Prostate gland (tissue), 2 donors: ENCODE results near the gene GPSM3. TPM values are rescaled to one million over a fixed set of nuclear protein-coding genes. Genes with fewer than 3 reads are reported as not detected.

Experiments used
- DNase-seq: peaks from one replicate; pipeline ENCODE4 v3.0.0-alpha.2; 2019; ENCODE audit warnings: low spot score
- H3K27ac ChIP-seq, 2 donors: fragments of 200-600 bp; sonication (generic); 2 replicates each; pipeline ENCODE4 v1.5.1; 2017 to 2019
- H3K27me3 ChIP-seq: fragments of 200-600 bp; sonication (generic); replicated peaks from 2 replicates; pipeline ENCODE4 v1.5.1; 2019; ENCODE audit not compliant: insufficient read depth
- H3K36me3 ChIP-seq, 2 donors: fragments of 200-600 bp; sonication (generic); 1 replicate in 1 of 2; 2 replicates in 1 of 2; pipeline versions ENCODE4 v1.5.1 to v1.8.1; 2017 to 2019
- H3K4me1 ChIP-seq: fragments of 200-600 bp; sonication (generic); replicated peaks from 2 replicates; pipeline ENCODE4 v1.5.1; 2019
- H3K4me3 ChIP-seq, 2 donors: fragments of 200-600 bp; sonication (generic); 2 replicates each; pipeline ENCODE4 v1.5.1; 2017 to 2019
- H3K9me3 ChIP-seq: fragments of 200-600 bp; sonication (generic); 2 replicates; pipeline ENCODE4 v1.5.1; 2017
- CTCF ChIP-seq, 4 experiments: fragments of 200-600 bp in 2 of 4; fragments of 450-650 bp in 2 of 4; sonication (generic) in 2 of 4; IDR thresholded peaks; 1 replicate in 3 of 4; 2 replicates in 1 of 4; pipeline ENCODE4 v1.5.1; 2016 to 2019; ENCODE audit warnings: antibody characterized with exemption in 4 of 4, mild to moderate bottlenecking in 2 of 4, moderate library complexity in 2 of 4
- POLR2A ChIP-seq: fragments of 450-650 bp; IDR thresholded peaks from one replicate; pipeline ENCODE4 v1.6.1; 2016; ENCODE audit warnings: antibody characterized with exemption, mild to moderate bottlenecking
- POLR2AphosphoS5 ChIP-seq: sonication (generic); formaldehyde crosslinking; IDR thresholded peaks from one replicate; pipeline ENCODE4 v1.6.1; 2017; ENCODE audit warnings: antibody characterized with exemption
- WGBS: methylation state at CpG from one replicate; pipeline ENCODE4 v1.1.5; 2018; 5-methylcytosine and 5-hydroxymethylcytosine counted together
- intact Hi-C: fragments of 100-400 bp; cut with DNase I; formaldehyde crosslinking; loops from one replicate; pipeline ENCODE4 v1.14.2; 2022
- total RNA-seq, 2 donors: library from RNA; depleted of rRNA; stranded (reverse); fragments of >200 nt; gene quantifications; one replicate each; pipeline ENCODE4 v1.1.0, GENCODE V29; 2016

GPSM3 gene
- total RNA-seq, 2 donors from 2014 or later = 5.1 to 5.9 TPM

- Histone ChIP-seq H3K4me1 (peaks cover 14% of the 10 kb centered on the region), H3K4me3 (peak within 1 kb of the TSS; percentile 53 to 61), H3K9me3 (no peaks in the 10 kb centered on the region), H3K36me3 (peaks cover 0 to 5% of the 10 kb centered on the region in 2 donors), H3K27me3 (no peaks in the 10 kb centered on the region), H3K27ac (peak within 1 kb of the TSS; percentile 88 to 89)
- TF ChIP-seq POLR2AphosphoS5 = peak; percentile 88
- peak; percentile 39 for TF ChIP-seq POLR2A
- TF ChIP-seq CTCF (IDR thresholded peaks at IDR 0.05) = peak in 3 of 4 experiments; percentile 10 to 38 (median 28)
- intact Hi-C loops = loop anchor here (1.0 to 10.0 kb wide), 3 partner anchors 36 to 249 kb away; partner anchors contain the start of gene ZBTB12
- peak; percentile 80 for DNase-seq
- under 1% methylated on average over 47 of the region's 52 CpGs for WGBS
Measured at GRCh38 chr6:32153564-32154513, 38.6 kb downstream of the GPSM3 start, which contains the start of gene PPT2. Gene PPT2, plus strand, starts transcription at chr6:32154141. Its CDS starts 454 bp downstream, at chr6:32154595.

- Histone ChIP-seq H3K9me3 (no peaks in the 10 kb centered on the region), H3K27ac (peak overlapping the region; percentile 88 to 89), H3K36me3 (peaks cover 0 to 5% of the 10 kb centered on the region in 2 donors), H3K27me3 (no peaks in the 10 kb centered on the region), H3K4me3 (peak overlapping the region; percentile 53 to 61), H3K4me1 (peaks cover 14% of the 10 kb centered on the region)
- no peak for DNase-seq
- WGBS = 12% methylated on average over 35 of the region's 35 CpGs
- TF ChIP-seq POLR2A = no peak
- TF ChIP-seq POLR2AphosphoS5 = no peak
- no peak for TF ChIP-seq CTCF (IDR thresholded peaks at IDR 0.05)
- intact Hi-C loops = loop anchor here (10.0 kb wide), 2 partner anchors 188 to 248 kb away; partner anchors contain the start of gene ZBTB12
Measured at GRCh38 chr6:32152769-32153563, 39.5 kb downstream of the GPSM3 start.

- intact Hi-C loops = loop anchor here (2.0 to 10.0 kb wide), 3 partner anchors 21 to 247 kb away; partner anchors contain the start of genes FKBPL and ZBTB12
- 11% methylated on average over 23 of the region's 24 CpGs for WGBS
- DNase-seq = no peak
Measured at GRCh38 chr6:32151863-32152768, 40.3 kb downstream of the GPSM3 start, which contains the start of gene PRRT1. Gene PRRT1, minus strand, starts transcription at chr6:32151939. Its CDS starts 112 bp downstream, at chr6:32151827.

More at GRCh38 chr6:32151863-32152768, 40.3 kb downstream of the GPSM3 start, which contains the start of gene PRRT1:
- no peaks in the 10 kb centered on the region for H3K27me3 ChIP-seq
- peak within 1 kb of the TSS; percentile 53 to 61 for H3K4me3 ChIP-seq
- peak within 1 kb of the TSS; percentile 88 to 89 for H3K27ac ChIP-seq
- no peaks in the 10 kb centered on the region for H3K36me3 ChIP-seq
- TF ChIP-seq POLR2A (no peak), CTCF (IDR thresholded peaks at IDR 0.05) (no peak), POLR2AphosphoS5 (no peak)
- peaks cover 14% of the 10 kb centered on the region for H3K4me1 ChIP-seq
- H3K9me3 ChIP-seq = no peaks in the 10 kb centered on the region
